Stimulated activated naive CD8-positive, alpha-beta T cell treated with anti-CD3 and anti-CD28 coated beads, Interleukin-15, Interleukin-2, amounts not matched to agents 100 ng/mL and 50 ng/mL, for 24 hours (primary cell): ENCODE data around the gene AFF3.

ENCODE experiments used
- H3K27ac Mint-ChIP-seq: one replicate; pipeline ENCODE4 v1.8.0; 2021; ENCODE audit warnings: mild to moderate bottlenecking, mixed read lengths
- H3K27me3 Mint-ChIP-seq: one replicate; pipeline ENCODE4 v1.8.0; 2021; ENCODE audit warnings: mixed read lengths
- H3K36me3 Mint-ChIP-seq: one replicate; pipeline ENCODE4 v1.8.0; 2021; ENCODE audit warnings: low read depth, mixed read lengths
- H3K4me1 Mint-ChIP-seq: one replicate; pipeline ENCODE4 v1.8.0; 2021; ENCODE audit warnings: low read depth, mixed read lengths
- H3K4me3 Mint-ChIP-seq: one replicate; pipeline ENCODE4 v1.8.0; 2021; ENCODE audit warnings: mild to moderate bottlenecking, mixed read lengths
- H3K9me3 Mint-ChIP-seq: one replicate; pipeline ENCODE4 v1.8.0; 2021; ENCODE audit warnings: mixed read lengths

Gene AFF3

GRCh38 chr2:99875627-99876201 is 266.7 kb downstream of the AFF3 start:
- peaks cover 21% of the 10 kb centered on the region for H3K4me1 Mint-ChIP-seq
- no peaks in the 10 kb centered on the region for H3K27me3 Mint-ChIP-seq

GRCh38 chr2:99868260-99868659 is 274.1 kb downstream of the AFF3 start:
- Mint-ChIP-seq H3K4me3 (no peak overlapping the region), H3K36me3 (no peaks in the 10 kb centered on the region), H3K27ac (no peak overlapping the region), H3K9me3 (no peaks in the 10 kb centered on the region), H3K27me3 (no peaks in the 10 kb centered on the region), H3K4me1 (peaks cover 3% of the 10 kb centered on the region)

More at GRCh38 chr2:99875627-99876201, 266.7 kb downstream of the AFF3 start:
- H3K27ac Mint-ChIP-seq, result no peak overlapping the region
- H3K9me3 Mint-ChIP-seq, result no peaks in the 10 kb centered on the region
- H3K4me3 Mint-ChIP-seq, result no peak overlapping the region
- H3K36me3 Mint-ChIP-seq, result no peaks in the 10 kb centered on the region

GRCh38 chr2:99867770-99868169 is 274.6 kb downstream of the AFF3 start:
- Mint-ChIP-seq H3K36me3 (no peaks in the 10 kb centered on the region), H3K4me1 (peaks cover 6% of the 10 kb centered on the region), H3K4me3 (no peak overlapping the region), H3K27ac (no peak overlapping the region), H3K9me3 (no peaks in the 10 kb centered on the region), H3K27me3 (no peaks in the 10 kb centered on the region)

- H3K27me3 Mint-ChIP-seq, result no peaks in the 10 kb centered on the region
- H3K27ac Mint-ChIP-seq, result no peak overlapping the region
- no peaks in the 10 kb centered on the region for H3K36me3 Mint-ChIP-seq
- peaks cover 23% of the 10 kb centered on the region for H3K4me1 Mint-ChIP-seq
- no peaks in the 10 kb centered on the region for H3K9me3 Mint-ChIP-seq
- no peak overlapping the region for H3K4me3 Mint-ChIP-seq
Measured at GRCh38 chr2:99865818-99866676, 276.3 kb downstream of the AFF3 start.

GRCh38 chr2:99864561-99865553 is 277.5 kb downstream of the AFF3 start:
- Mint-ChIP-seq H3K9me3 (no peaks in the 10 kb centered on the region), H3K4me3 (no peak overlapping the region), H3K27me3 (no peaks in the 10 kb centered on the region), H3K36me3 (no peaks in the 10 kb centered on the region), H3K27ac (no peak overlapping the region), H3K4me1 (peaks cover 28% of the 10 kb centered on the region)

DNA sequence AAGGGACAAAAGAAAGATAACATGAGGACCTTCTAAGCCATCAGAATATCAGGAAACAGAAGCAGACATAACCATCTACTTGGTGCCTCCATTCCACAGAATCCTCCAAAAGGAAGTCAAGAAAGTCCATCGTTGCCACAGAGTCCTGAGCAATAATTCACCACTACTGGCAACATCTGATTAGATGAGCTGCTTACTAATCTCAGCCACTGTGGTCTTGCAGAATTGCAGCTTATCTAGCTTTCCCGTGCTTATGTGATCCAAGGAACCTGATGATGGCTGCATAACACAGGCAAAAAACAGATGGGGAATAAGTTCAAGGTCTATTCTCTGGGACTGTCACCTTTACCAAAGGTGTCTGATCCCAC is 278.5 kb downstream of the AFF3 start:
- H3K9me3 Mint-ChIP-seq, result no peaks in the 10 kb centered on the region
- H3K4me3 Mint-ChIP-seq, result no peak overlapping the region
- no peaks in the 10 kb centered on the region for H3K36me3 Mint-ChIP-seq
- H3K4me1 Mint-ChIP-seq, result peaks cover 31% of the 10 kb centered on the region
- H3K27me3 Mint-ChIP-seq, result no peaks in the 10 kb centered on the region
- no peak overlapping the region for H3K27ac Mint-ChIP-seq

GRCh38 chr2:99863236-99863902 is 279.0 kb downstream of the AFF3 start:
- no peak overlapping the region for H3K4me3 Mint-ChIP-seq
- H3K27me3 Mint-ChIP-seq, result no peaks in the 10 kb centered on the region
- no peaks in the 10 kb centered on the region for H3K36me3 Mint-ChIP-seq
- peaks cover 31% of the 10 kb centered on the region for H3K4me1 Mint-ChIP-seq
- H3K9me3 Mint-ChIP-seq, result no peaks in the 10 kb centered on the region
- no peak overlapping the region for H3K27ac Mint-ChIP-seq

GRCh38 chr2:99862566-99862965 is 279.8 kb downstream of the AFF3 start:
- Mint-ChIP-seq H3K9me3 (no peaks in the 10 kb centered on the region), H3K36me3 (no peaks in the 10 kb centered on the region), H3K27me3 (no peaks in the 10 kb centered on the region), H3K4me3 (no peak overlapping the region), H3K4me1 (peaks cover 31% of the 10 kb centered on the region), H3K27ac (no peak overlapping the region)

- no peaks in the 10 kb centered on the region for H3K27me3 Mint-ChIP-seq
- H3K4me1 Mint-ChIP-seq, result peaks cover 28% of the 10 kb centered on the region
- no peaks in the 10 kb centered on the region for H3K9me3 Mint-ChIP-seq
- H3K27ac Mint-ChIP-seq, result no peak overlapping the region
- no peaks in the 10 kb centered on the region for H3K36me3 Mint-ChIP-seq
- no peak overlapping the region for H3K4me3 Mint-ChIP-seq
Measured at GRCh38 chr2:99861376-99861760, 281.0 kb downstream of the AFF3 start.

DNA sequence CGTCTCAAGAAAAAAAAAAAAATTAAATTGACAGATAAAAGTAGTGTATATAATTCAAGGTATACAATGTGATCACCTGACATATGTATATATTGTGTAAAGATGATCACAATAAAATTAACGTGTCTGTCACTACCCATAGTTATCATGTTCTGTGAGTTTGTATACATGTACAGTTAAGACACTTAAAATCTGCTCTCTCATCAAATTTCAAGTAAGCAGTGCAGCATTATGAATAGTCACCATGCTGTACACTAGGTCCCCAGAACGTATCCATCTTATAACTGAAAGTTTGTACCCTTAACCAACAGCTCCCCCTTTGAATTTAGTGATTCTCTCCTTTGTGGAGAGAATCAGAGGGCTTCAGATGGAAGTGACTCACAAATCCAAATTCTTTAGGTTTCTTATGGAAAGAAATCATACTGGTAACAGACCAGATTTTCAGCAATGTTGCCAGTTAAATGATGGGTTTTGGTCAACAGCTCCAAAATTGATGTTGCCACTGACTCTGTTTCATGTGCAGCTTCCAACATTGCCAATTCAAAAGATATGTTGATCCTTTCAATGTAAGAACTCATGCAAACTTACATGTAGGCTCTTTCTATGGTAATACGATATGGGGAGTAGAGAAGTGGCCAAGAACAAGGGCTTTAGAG is 281.5 kb downstream of the AFF3 start:
- Mint-ChIP-seq H3K27me3 (no peaks in the 10 kb centered on the region), H3K4me1 (peaks cover 28% of the 10 kb centered on the region), H3K27ac (no peak overlapping the region), H3K9me3 (no peaks in the 10 kb centered on the region), H3K36me3 (no peaks in the 10 kb centered on the region), H3K4me3 (no peak overlapping the region)

DNA sequence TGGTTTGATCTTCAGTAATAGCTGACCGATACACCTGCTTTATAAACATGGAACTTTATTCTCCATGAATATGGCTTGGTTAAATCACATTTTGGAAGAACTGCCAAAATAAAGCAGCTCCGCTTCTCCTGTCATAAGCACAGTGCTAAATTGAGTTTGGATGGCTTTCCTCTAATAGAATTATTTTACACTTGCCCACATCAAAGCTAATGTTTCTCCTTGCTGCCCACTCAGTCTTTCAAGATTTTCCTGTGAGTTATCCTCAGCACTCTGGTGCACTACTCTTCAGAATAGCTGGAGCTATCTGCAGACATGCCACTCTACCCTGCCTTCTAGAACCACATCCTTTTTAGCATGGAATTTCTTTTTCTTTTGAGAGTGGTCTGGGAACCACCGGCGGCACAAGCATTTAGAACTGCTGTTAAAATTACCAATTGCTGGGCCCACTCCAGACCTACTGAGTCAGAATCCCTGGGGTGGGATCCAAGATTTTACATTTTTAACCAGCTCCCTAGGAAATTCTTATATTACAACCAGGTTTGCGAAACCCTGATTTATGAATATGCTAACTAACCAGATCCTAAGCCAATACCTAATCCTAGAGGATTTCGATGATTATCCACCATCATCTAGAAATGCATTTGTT is 283.3 kb downstream of the AFF3 start:
- H3K27me3 Mint-ChIP-seq, result no peaks in the 10 kb centered on the region
- peaks cover 28% of the 10 kb centered on the region for H3K4me1 Mint-ChIP-seq
- H3K27ac Mint-ChIP-seq, result no peak overlapping the region
- H3K4me3 Mint-ChIP-seq, result no peak overlapping the region
- no peaks in the 10 kb centered on the region for H3K36me3 Mint-ChIP-seq
- no peaks in the 10 kb centered on the region for H3K9me3 Mint-ChIP-seq

DNA sequence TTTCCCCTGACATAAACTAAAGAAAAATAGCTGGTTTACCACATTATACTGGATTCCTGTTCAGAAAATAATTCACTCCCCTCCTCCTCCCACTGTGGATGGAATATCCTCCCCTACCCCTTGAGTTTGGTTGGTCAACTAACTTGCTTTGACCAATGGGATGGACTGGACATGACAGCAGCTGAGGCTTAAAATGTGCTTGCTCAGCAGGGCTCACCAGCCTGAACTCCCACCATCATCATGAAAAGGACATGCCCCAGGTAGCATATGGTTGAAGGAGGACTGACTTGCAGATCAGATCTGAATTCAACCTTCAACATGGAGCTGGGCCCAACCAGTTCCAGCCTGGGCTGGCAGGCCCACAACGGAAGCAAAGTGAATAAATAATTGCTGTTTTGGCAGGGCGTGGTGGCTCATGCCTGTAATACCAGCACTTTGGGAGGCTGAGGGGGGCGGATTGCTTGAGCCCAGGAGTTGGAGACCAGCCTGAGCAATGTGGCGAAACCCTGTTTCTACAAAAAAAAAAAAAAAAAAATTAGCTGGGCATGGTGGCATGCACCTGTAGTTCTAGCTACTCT is 284.4 kb downstream of the AFF3 start:
- Mint-ChIP-seq H3K36me3 (no peaks in the 10 kb centered on the region), H3K4me1 (peaks cover 27% of the 10 kb centered on the region), H3K9me3 (no peaks in the 10 kb centered on the region), H3K27ac (no peak overlapping the region), H3K27me3 (no peaks in the 10 kb centered on the region), H3K4me3 (no peak overlapping the region)

DNA sequence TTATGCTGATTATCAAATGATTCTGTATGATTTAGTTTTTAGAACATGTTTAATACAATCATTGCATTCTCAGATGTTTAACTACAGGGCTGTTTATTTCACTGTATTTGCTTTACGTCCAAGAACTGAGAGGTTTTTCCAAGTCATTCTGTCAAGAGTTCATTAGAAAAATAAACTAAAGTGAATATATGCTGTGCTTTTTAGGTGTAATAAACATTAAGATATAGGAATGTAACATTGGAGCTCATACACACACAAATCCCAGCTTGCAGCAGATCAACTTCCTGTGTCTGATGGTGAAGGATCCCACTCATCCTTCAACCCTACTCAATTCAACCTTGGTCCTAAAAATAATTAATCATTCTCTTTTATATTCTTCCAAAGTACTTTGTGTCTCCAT is 285.0 kb downstream of the AFF3 start:
- no peak overlapping the region for H3K27ac Mint-ChIP-seq
- no peaks in the 10 kb centered on the region for H3K36me3 Mint-ChIP-seq
- H3K9me3 Mint-ChIP-seq, result no peaks in the 10 kb centered on the region
- H3K27me3 Mint-ChIP-seq, result no peaks in the 10 kb centered on the region
- H3K4me3 Mint-ChIP-seq, result no peak overlapping the region
- H3K4me1 Mint-ChIP-seq, result peaks cover 22% of the 10 kb centered on the region
